ENCODE results near the gene SCD. TPM values are rescaled to one million over a fixed set of nuclear protein-coding genes. Genes with fewer than 3 reads are reported as not detected.
"Not testable (repeated sequence)": the region's sequence is repeated elsewhere in the genome, so short reads cannot be mapped to it uniquely, and the experiment has no call there.

Gene SCD
- polyA plus RNA-seq (2013), result 41.8 TPM

DNA sequence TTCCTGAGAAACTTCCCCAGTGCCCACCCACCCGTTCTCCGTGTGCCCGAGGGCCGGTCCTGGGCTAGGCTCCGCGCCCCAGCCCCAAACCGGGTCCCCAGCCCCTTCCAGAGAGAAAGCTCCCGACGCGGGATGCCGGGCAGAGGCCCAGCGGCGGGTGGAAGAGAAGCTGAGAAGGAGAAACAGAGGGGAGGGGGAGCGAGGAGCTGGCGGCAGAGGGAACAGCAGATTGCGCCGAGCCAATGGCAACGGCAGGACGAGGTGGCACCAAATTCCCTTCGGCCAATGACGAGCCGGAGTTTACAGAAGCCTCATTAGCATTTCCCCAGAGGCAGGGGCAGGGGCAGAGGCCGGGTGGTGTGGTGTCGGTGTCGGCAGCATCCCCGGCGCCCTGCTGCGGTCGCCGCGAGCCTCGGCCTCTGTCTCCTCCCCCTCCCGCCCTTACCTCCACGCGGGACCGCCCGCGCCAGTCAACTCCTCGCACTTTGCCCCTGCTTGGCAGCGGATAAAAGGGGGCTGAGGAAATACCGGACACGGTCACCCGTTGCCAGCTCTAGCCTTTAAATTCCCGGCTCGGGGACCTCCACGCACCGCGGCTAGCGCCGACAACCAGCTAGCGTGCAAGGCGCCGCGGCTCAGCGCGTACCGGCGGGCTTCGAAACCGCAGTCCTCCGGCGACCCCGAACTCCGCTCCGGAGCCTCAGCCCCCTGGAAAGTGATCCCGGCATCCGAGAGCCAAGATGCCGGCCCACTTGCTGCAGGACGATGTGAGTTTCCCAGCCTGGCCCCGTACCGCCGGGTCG is at the start of gene SCD:
Gene SCD (plus strand): TSS at position 469 of the 803 bp plus-strand sequence. CDS start 272 bp downstream, at position 741.
- WGBS (ENCODE audit: insufficient coverage), result 0% methylated on average over 59 of the region's 73 CpGs

DNA sequence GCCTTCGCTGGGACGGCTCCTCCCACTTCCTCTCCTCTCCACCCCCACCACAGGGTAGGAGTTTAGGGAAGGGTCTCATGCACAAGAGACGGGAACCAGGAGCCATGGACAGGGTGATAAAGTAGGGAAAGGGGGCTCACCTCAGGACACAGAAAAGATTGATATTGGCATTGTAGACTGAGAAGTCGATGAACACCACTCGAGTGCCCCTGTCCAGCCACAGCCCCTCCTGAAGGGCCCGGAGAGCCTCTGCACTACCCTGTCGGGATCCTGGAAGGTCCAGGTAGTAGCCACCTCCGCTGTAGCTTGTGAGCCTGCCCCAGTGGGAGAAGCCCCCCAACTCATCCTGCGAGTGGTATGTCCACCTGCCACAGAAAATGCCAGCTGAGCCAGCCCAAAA is 49.8 kb upstream of the SCD start:
- 89% methylated on average over 6 of the region's 9 CpGs for WGBS (ENCODE audit: insufficient coverage)
- H3K27ac ChIP-seq (ENCODE audit: insufficient read depth in 1 of 2, low read depth in 1 of 2, low read length in 2 of 2, poor library complexity in 1 of 2, severe bottlenecking in 2 of 2), result no peak overlapping the region
- POLR2A ChIA-PET, result interaction anchor here (0.5 kb wide), 1 partner anchor 44 kb away, joined by 5 read pairs; no protein-coding TSS in a partner anchor
- DNase-seq, result no peak
- peaks cover 0 to 20% (median 15%) of the 10 kb centered on the region in 5 experiments for H3K27me3 ChIP-seq (replicated peaks in 2 of 5; ENCODE audit: control insufficient read depth in 4 of 5, insufficient read depth in 5 of 5, low read length in 4 of 5)
- H3K36me3 ChIP-seq (ENCODE audit: control insufficient read depth in 4 of 4, insufficient read depth in 4 of 4, low read length in 3 of 4), result no peaks in the 10 kb centered on the region
- CTCF ChIA-PET, result interaction anchor here (1.7 kb wide), 1 partner anchor 8 kb away, joined by 3 read pairs; no protein-coding TSS in a partner anchor
- no peaks in the 10 kb centered on the region for H3K4me1 ChIP-seq (ENCODE audit: control extremely low read depth in 1 of 4, control insufficient read depth in 4 of 4, insufficient read depth in 4 of 4, low read length in 3 of 4)
- no peak overlapping the region for H3K4me3 ChIP-seq (ENCODE audit: control insufficient read depth in 1 of 7, extremely low read depth in 1 of 7, insufficient read depth in 4 of 7, low read depth in 2 of 7, low read length in 6 of 7)
- no peaks in the 10 kb centered on the region for H3K9me3 ChIP-seq (ENCODE audit: control extremely low read depth in 1 of 5, control insufficient read depth in 4 of 5, insufficient read depth in 2 of 5, low read depth in 1 of 5, low read length in 4 of 5)

More for the DNA sequence above, at the start of gene SCD:
- H3K27me3 ChIP-seq (replicated peaks in 2 of 5; ENCODE audit: control insufficient read depth in 4 of 5, insufficient read depth in 5 of 5, low read length in 4 of 5), result no peaks in the 10 kb centered on the region
- H3K27ac ChIP-seq (ENCODE audit: insufficient read depth in 1 of 2, low read depth in 1 of 2, low read length in 2 of 2, poor library complexity in 1 of 2, severe bottlenecking in 2 of 2), result peak within 1 kb of the TSS in 1 of 2 experiments; percentile 69
- peaks cover 8 to 50% (median 26%) of the 10 kb centered on the region in 4 experiments for H3K4me1 ChIP-seq (ENCODE audit: control extremely low read depth in 1 of 4, control insufficient read depth in 4 of 4, insufficient read depth in 4 of 4, low read length in 3 of 4)
- DNase-seq, result peak; percentile 89 to 95 (median 94)
- H3K9me3 ChIP-seq (ENCODE audit: control extremely low read depth in 1 of 5, control insufficient read depth in 4 of 5, insufficient read depth in 2 of 5, low read depth in 1 of 5, low read length in 4 of 5), result no peaks in the 10 kb centered on the region
- H3K4me3 ChIP-seq (ENCODE audit: control insufficient read depth in 1 of 7, extremely low read depth in 1 of 7, insufficient read depth in 4 of 7, low read depth in 2 of 7, low read length in 6 of 7), result peak within 1 kb of the TSS; percentile 64 to 92 (median 80)
- H3K36me3 ChIP-seq (ENCODE audit: control insufficient read depth in 4 of 4, insufficient read depth in 4 of 4, low read length in 3 of 4), result peaks cover 4 to 42% (median 27%) of the 10 kb centered on the region in 4 experiments
- ChIA-PET POLR2A (interaction anchor here (2.2 to 3.0 kb wide), 2 partner anchors 23 to 27 kb away, joined by 15 to 30 read pairs; no protein-coding TSS in a partner anchor), CTCF (interaction anchor here (0.9 to 16.9 kb wide), 11 partner anchors 8 to 85 kb away, joined by 3 to 247 read pairs (median 10); partner anchors contain the start of gene PKD2L1)

DNA sequence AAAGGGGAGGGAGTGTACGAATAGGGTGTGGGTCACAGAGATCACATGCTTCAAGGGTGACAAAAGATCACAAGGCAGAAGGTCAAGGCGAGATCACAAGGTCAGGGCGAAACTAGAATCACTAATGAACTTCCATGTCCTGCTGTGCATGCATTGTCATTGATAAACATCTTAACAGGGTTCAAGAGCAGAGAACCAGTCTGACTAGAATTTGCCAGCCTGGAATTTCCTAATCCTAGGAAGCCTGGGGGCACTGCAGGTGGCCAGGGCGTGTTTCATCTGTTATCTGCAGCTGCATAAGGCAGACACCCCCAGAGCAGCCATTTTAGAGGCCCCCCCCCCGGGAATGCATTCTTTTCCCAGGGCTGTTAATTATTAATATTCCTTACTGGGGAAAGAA is 45.9 kb upstream of the SCD start:
- H3K36me3 ChIP-seq (ENCODE audit: control insufficient read depth in 4 of 4, insufficient read depth in 4 of 4, low read length in 3 of 4); DNase-seq; H3K27ac ChIP-seq (ENCODE audit: insufficient read depth in 1 of 2, low read depth in 1 of 2, low read length in 2 of 2, poor library complexity in 1 of 2, severe bottlenecking in 2 of 2); H3K9me3 ChIP-seq (ENCODE audit: control extremely low read depth in 1 of 5, control insufficient read depth in 4 of 5, insufficient read depth in 2 of 5, low read depth in 1 of 5, low read length in 4 of 5); POLR2A ChIA-PET; H3K4me1 ChIP-seq (ENCODE audit: control extremely low read depth in 1 of 4, control insufficient read depth in 4 of 4, insufficient read depth in 4 of 4, low read length in 3 of 4); H3K4me3 ChIP-seq (ENCODE audit: control insufficient read depth in 1 of 7, extremely low read depth in 1 of 7, insufficient read depth in 4 of 7, low read depth in 2 of 7, low read length in 6 of 7): not testable (repeated sequence)
- peaks cover 2 to 26% (median 14%) of the 10 kb centered on the region in 5 experiments for H3K27me3 ChIP-seq (replicated peaks in 2 of 5; ENCODE audit: control insufficient read depth in 4 of 5, insufficient read depth in 5 of 5, low read length in 4 of 5)
- CTCF ChIA-PET, result interaction anchor here (1.2 kb wide), 1 partner anchor 218 kb away, joined by 3 read pairs; no protein-coding TSS in a partner anchor
- 100% methylated on average over 2 of the region's 5 CpGs for WGBS (ENCODE audit: insufficient coverage)

DNA sequence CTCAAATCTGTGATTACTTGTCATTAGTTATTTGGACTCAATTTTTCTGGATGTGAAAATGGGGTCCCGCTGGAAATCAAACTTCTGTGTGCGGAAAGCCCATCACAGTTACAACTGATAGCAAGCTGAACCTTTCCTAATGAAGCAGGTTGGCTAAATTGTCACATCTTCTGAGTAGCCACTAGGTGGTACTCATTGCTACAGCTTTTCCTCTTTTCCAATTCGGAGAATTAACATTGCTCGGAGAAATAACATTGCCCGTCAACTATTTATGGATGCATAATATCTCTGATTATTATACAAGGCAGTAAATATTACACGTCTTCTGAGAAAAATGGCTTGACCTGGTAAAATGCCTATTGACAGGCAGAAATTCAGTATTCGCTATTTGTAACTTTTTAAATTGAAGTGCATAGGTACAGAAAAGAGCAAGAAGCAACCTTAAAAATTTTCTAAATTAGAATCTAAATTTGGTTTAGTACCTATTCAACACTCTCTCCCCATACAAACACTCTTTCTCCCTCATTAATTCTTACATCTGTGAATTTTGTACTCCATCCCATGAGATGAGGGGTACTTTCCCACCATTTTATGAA is 43.2 kb upstream of the SCD start:
- 49% methylated on average over 2 of the region's 7 CpGs for WGBS (ENCODE audit: insufficient coverage)

DNA sequence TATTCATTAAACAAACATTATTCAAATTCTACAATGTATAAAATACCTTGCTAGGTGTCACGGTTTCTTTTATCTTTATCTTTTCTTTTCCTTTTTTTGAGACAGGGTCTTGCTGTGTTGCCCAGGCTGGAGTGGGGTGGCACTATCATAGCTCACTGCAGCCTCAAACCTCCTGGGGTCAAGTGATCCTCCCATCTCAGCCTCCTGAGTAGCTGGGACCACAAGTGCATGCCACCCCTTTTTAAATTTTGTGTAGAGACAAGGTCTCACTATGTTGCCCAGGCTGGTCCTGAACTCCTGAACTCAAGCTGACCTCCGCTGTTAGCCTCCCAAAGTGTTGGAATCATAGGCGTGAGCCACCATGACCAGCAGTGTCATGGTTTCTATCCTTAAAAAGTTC is 42.6 kb upstream of the SCD start:
- H3K36me3 ChIP-seq (ENCODE audit: control insufficient read depth in 4 of 4, insufficient read depth in 4 of 4, low read length in 3 of 4), result no peaks in the 10 kb centered on the region
- H3K27ac ChIP-seq (ENCODE audit: insufficient read depth in 1 of 2, low read depth in 1 of 2, low read length in 2 of 2, poor library complexity in 1 of 2, severe bottlenecking in 2 of 2), result no peak overlapping the region
- H3K9me3 ChIP-seq (ENCODE audit: control extremely low read depth in 1 of 5, control insufficient read depth in 4 of 5, insufficient read depth in 2 of 5, low read depth in 1 of 5, low read length in 4 of 5), result no peaks in the 10 kb centered on the region
- DNase-seq, result no peak
- ChIA-PET POLR2A (no interaction called here), CTCF (interaction anchor here (0.6 to 2.8 kb wide), 6 partner anchors 8 to 214 kb away, joined by 3 to 11 read pairs (median 3); no protein-coding TSS in a partner anchor)
- no peak overlapping the region for H3K4me3 ChIP-seq (ENCODE audit: control insufficient read depth in 1 of 7, extremely low read depth in 1 of 7, insufficient read depth in 4 of 7, low read depth in 2 of 7, low read length in 6 of 7)
- H3K4me1 ChIP-seq (ENCODE audit: control extremely low read depth in 1 of 4, control insufficient read depth in 4 of 4, insufficient read depth in 4 of 4, low read length in 3 of 4), result no peaks in the 10 kb centered on the region
- WGBS (ENCODE audit: insufficient coverage), result 92% methylated on average over 3 of the region's 3 CpGs
- H3K27me3 ChIP-seq (replicated peaks in 2 of 5; ENCODE audit: control insufficient read depth in 4 of 5, insufficient read depth in 5 of 5, low read length in 4 of 5), result peaks cover 2 to 8% (median 6%) of the 10 kb centered on the region in 5 experiments

More for the DNA sequence above, 43.2 kb upstream of the SCD start:
- ChIA-PET CTCF (interaction anchor here (0.6 to 2.8 kb wide), 7 partner anchors 9 to 205 kb away, joined by 3 to 11 read pairs (median 3); no protein-coding TSS in a partner anchor), POLR2A (no interaction called here)
- peak; percentile 13 to 43 (median 43) for DNase-seq
- Histone ChIP-seq H3K4me1 (ENCODE audit: control extremely low read depth in 1 of 4, control insufficient read depth in 4 of 4, insufficient read depth in 4 of 4, low read length in 3 of 4) (no peaks in the 10 kb centered on the region), H3K4me3 (ENCODE audit: control insufficient read depth in 1 of 7, extremely low read depth in 1 of 7, insufficient read depth in 4 of 7, low read depth in 2 of 7, low read length in 6 of 7) (no peak overlapping the region), H3K9me3 (ENCODE audit: control extremely low read depth in 1 of 5, control insufficient read depth in 4 of 5, insufficient read depth in 2 of 5, low read depth in 1 of 5, low read length in 4 of 5) (no peaks in the 10 kb centered on the region), H3K27me3 (replicated peaks in 2 of 5; ENCODE audit: control insufficient read depth in 4 of 5, insufficient read depth in 5 of 5, low read length in 4 of 5) (peaks cover 2 to 10% (median 6%) of the 10 kb centered on the region in 5 experiments), H3K27ac (ENCODE audit: insufficient read depth in 1 of 2, low read depth in 1 of 2, low read length in 2 of 2, poor library complexity in 1 of 2, severe bottlenecking in 2 of 2) (no peak overlapping the region), H3K36me3 (ENCODE audit: control insufficient read depth in 4 of 4, insufficient read depth in 4 of 4, low read length in 3 of 4) (no peaks in the 10 kb centered on the region)

DNA sequence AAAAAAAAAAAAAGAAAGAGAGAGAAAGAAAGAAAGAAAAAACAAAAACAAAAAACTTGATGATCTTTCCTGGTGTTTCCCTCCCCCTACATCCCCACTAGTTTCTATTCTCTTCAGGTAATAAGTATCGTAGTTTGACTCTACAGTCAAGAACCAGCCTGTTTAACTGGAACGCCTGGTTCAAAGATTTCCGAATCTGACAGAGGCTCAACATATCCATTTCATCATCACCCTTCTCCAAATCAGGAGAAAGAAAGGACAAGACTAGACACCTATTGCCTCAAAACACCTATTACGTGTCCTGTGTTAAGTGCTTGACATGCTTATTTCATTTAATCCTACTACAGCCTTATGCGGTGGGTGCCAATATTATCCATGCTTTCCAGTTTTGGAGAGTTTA is 40.2 kb upstream of the SCD start:
- Histone ChIP-seq H3K4me1 (ENCODE audit: control extremely low read depth in 1 of 4, control insufficient read depth in 4 of 4, insufficient read depth in 4 of 4, low read length in 3 of 4) (no peaks in the 10 kb centered on the region), H3K4me3 (ENCODE audit: control insufficient read depth in 1 of 7, extremely low read depth in 1 of 7, insufficient read depth in 4 of 7, low read depth in 2 of 7, low read length in 6 of 7) (no peak overlapping the region), H3K36me3 (ENCODE audit: control insufficient read depth in 4 of 4, insufficient read depth in 4 of 4, low read length in 3 of 4) (no peaks in the 10 kb centered on the region), H3K27me3 (replicated peaks in 2 of 5; ENCODE audit: control insufficient read depth in 4 of 5, insufficient read depth in 5 of 5, low read length in 4 of 5) (peaks cover 2 to 12% (median 5%) of the 10 kb centered on the region in 5 experiments), H3K9me3 (ENCODE audit: control extremely low read depth in 1 of 5, control insufficient read depth in 4 of 5, insufficient read depth in 2 of 5, low read depth in 1 of 5, low read length in 4 of 5) (no peaks in the 10 kb centered on the region), H3K27ac (ENCODE audit: insufficient read depth in 1 of 2, low read depth in 1 of 2, low read length in 2 of 2, poor library complexity in 1 of 2, severe bottlenecking in 2 of 2) (no peak overlapping the region)
- CTCF ChIA-PET, result no interaction called here
- POLR2A ChIA-PET, result no interaction called here
- WGBS (ENCODE audit: insufficient coverage), result 100% methylated on average over 3 of the region's 5 CpGs
- no peak for DNase-seq

Measured in common myeloid progenitor, CD34-positive (primary cell).